ENCODE data around the gene HACD3. TPM values are rescaled to one million over a fixed set of nuclear protein-coding genes. Genes with fewer than 3 reads are reported as not detected.

HACD3 gene
- total and polyA plus RNA-seq, 4 donors = 49.6 to 89.1 (median 65.0) TPM

GRCh38 chr15:65571971-65572370, 41.7 kb downstream of the HACD3 start (continued):
- no peak for TF ChIP-seq RAD21 (IDR thresholded peaks at IDR 0.05)
- no peak for TF ChIP-seq CTCF (IDR thresholded peaks at IDR 0.05; ENCODE audit: low read depth, low read length, missing input control)

GRCh38 chr15:65576664-65577063, 46.4 kb downstream of the HACD3 start:
- no peaks in the 10 kb centered on the region for H3K27me3 ChIP-seq (ENCODE audit: control insufficient read depth in 4 of 4, insufficient read depth in 4 of 4, low read length in 3 of 4)
- peaks cover 18 to 59% (median 31%) of the 10 kb centered on the region in 4 donors for H3K36me3 ChIP-seq (ENCODE audit: control insufficient read depth in 4 of 4, insufficient read depth in 3 of 4, low read depth in 1 of 4, low read length in 3 of 4)
- no peak for TF ChIP-seq GABPA (IDR thresholded peaks at IDR 0.05 in 1 of 2, conservative IDR thresholded peaks at IDR 0.05 in 1 of 2)
- no peak for TF ChIP-seq NR2F2 (IDR thresholded peaks at IDR 0.05)
- no peak for TF ChIP-seq MAX (IDR thresholded peaks at IDR 0.05)
- no peak for TF ChIP-seq TAF1 (conservative IDR thresholded peaks at IDR 0.05)
- no peak for TF ChIP-seq CTCF (IDR thresholded peaks at IDR 0.05; ENCODE audit: low read depth, low read length, missing input control)
- TF ChIP-seq EGR1 (IDR thresholded peaks at IDR 0.05; ENCODE audit: low read depth in 2 of 2) = no peak
- TF ChIP-seq ATF3 (IDR thresholded peaks at IDR 0.05) = no peak
- no peak for TF ChIP-seq REST (IDR thresholded peaks at IDR 0.05)
- no peak overlapping the region for H3K27ac ChIP-seq (ENCODE audit: low read depth in 1 of 2, low read length in 2 of 2)
- no peak overlapping the region for H3K4me3 ChIP-seq (ENCODE audit: low read depth in 1 of 3, low read length in 3 of 3)
- DNase-seq (ENCODE audit: low spot score) = no peak
- no peaks in the 10 kb centered on the region for H3K9me3 ChIP-seq (ENCODE audit: control insufficient read depth in 4 of 4, low read length in 3 of 4)
- peaks cover 0 to 2% (median 0%) of the 10 kb centered on the region in 4 donors for H3K4me1 ChIP-seq (ENCODE audit: control insufficient read depth in 4 of 4, insufficient read depth in 4 of 4, low read length in 3 of 4)
- H3K9ac ChIP-seq (ENCODE audit: low read depth in 1 of 2, low read length in 2 of 2) = no peak overlapping the region
- WGBS = 100% methylated on average over 1 of the region's 1 CpG
